ENCODE results near the gene CHST2.

The CHST2 gene

DNA sequence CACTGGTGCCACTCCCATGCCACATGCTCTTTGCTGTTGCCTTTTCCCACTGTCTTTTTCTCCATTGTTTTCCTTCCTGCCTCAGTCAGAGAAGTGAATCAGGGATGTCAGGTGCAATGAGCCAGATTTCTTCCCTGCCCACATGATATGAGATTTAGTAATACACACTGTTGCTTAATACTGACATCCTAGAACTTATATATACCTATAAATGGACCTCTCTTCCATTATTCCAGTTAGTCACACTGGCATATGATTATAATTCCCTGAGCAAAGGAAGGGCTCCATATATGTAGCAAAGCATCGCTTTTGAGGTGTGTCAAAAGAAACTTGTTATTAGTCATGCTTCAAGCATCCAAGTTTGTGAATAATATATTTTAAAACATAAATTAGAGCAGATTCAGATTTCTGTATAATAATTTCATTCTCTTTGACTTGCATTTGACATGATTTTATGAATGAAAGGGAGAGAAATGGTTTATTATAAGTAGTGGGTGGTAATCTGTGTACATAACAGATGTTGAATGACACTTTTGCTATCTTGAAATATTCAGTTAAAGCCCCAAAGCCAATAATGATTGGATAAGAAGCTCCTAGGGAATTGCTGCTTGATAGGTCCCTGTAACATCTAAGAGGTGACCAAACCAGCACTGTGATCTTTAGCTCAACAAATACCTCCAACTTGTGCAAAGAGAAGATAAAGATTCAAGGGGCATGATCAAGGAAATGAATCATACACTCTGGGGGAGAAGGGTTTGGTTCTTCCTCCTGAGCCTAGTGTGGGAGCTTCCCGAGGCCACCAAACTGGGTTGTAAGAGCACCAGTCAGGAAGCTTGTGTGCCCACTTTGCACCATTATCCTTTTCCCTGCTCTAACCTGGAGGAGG, 48.6 kb downstream of the CHST2 start:
- in situ Hi-C loops (cut with HindIII; ENCODE audit: low pct_unique_long_range_greater_than_20kb, low sequenced_read_pairs): no loop called here
- TF ChIP-seq JUND (IDR thresholded peaks at IDR 0.05; ENCODE audit: low read depth): no peak
- no peak for DNase-seq (ENCODE audit: low read depth in 1 of 2, low spot score in 1 of 2)

DNA sequence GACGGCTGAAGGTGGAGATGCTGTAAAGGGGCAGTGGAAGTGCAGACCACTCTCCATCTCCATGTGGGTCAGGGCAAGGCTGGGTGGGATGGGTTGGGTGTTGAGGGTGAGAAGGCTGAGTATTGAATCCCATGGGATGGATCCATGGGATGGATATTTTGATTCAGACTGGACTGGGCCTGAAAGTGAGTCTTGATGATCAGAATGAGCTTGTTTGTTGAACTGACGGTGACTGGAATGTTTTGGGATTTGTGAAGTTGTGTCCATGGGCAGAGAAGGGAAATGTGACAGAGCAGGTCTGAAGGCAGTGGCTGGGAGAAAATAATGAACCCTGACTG, 49.3 kb downstream of the CHST2 start:
- no peak for TF ChIP-seq JUND (IDR thresholded peaks at IDR 0.05; ENCODE audit: low read depth)
- no peak for DNase-seq (ENCODE audit: low read depth in 1 of 2, low spot score in 1 of 2)
- in situ Hi-C loops (cut with HindIII; ENCODE audit: low pct_unique_long_range_greater_than_20kb, low sequenced_read_pairs): no loop called here

DNA sequence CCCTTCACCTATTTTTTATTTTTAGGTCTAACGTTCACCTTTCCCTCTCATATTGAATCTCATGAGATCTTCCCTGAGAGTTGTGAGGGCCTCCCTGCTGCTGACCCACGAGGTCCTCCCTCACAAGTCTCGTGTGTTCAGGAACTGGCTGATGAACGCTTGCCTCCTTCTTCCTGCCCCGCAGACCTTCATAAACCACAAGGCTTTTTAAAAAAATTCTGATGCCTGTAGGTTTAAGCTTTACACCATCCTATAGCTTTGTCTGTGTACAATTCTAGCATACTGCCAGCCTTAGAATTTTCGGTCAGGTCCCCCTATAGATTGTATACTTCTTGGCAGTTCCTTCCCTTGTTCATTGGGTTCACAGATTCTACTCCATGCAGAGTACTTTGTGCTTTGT, 50.5 kb downstream of the CHST2 start:
- DNase-seq (ENCODE audit: low read depth in 1 of 2, low spot score in 1 of 2): no peak
- in situ Hi-C loops (cut with HindIII; ENCODE audit: low pct_unique_long_range_greater_than_20kb, low sequenced_read_pairs): no loop called here
- no peak for TF ChIP-seq JUND (IDR thresholded peaks at IDR 0.05; ENCODE audit: low read depth)

DNA sequence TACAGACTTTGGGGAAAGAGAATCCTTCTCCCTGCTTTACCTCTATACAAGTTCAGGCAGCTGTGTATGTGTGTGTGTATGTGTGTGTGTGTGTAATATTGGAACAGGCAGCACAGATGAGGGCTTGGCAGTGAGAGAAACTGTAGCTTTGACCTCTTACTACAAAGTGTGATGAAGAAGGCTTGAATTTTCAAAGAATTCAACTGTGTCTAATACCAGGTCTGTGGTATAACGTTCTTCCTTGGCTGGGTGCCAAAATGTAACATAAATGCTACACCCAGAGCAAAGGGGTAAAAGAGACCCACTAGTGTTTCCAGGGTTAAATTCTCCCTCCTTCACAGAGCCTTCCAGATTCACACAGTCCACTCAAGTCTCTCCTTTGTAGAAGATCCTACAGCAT, 51.1 kb downstream of the CHST2 start:
- in situ Hi-C loops (cut with HindIII; ENCODE audit: low pct_unique_long_range_greater_than_20kb, low sequenced_read_pairs): no loop called here
- no peak for DNase-seq (ENCODE audit: low read depth in 1 of 2, low spot score in 1 of 2)
- no peak for TF ChIP-seq JUND (IDR thresholded peaks at IDR 0.05; ENCODE audit: low read depth)

DNA sequence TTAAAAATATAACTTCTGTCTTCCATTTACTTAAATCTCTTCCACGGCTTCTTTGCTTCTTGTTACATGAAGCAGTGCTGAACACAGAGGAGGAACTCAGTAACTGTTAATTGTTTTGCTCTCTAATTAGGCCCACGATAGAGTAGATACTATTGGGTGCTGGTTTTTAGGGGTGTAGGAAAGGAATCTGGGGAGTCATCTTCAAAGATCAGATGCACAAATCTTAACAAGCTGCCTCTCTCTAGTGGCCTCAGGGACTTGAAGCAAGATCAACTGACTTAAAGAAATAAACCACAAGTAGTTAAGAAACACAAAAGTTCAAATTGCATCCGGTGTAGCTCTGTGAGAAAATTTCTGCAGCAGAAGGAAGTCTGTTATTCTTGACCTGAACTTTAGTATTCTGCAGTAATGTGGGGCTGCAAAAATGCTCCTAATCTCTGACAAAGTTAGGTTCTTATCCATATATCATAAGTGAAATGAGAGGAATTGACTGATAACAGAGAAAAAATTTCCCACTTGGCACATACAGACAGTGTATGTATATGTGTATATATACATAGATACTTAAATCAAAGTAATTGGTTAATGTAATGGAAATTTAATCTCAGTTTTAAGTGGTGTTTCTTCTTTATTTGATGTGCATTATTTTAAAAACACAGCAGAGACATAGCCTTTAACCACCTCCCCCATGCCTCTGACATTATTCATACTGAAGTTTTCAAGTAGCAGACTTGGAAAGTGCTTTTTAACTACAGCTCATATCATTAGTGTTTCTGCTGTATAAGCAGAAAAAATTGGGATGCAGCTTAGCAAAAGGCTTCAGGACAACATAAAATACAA, 51.8 kb downstream of the CHST2 start:
- in situ Hi-C loops (cut with HindIII; ENCODE audit: low pct_unique_long_range_greater_than_20kb, low sequenced_read_pairs): no loop called here
- no peak for DNase-seq (ENCODE audit: low read depth in 1 of 2, low spot score in 1 of 2)
- no peak for TF ChIP-seq JUND (IDR thresholded peaks at IDR 0.05; ENCODE audit: low read depth)

DNA sequence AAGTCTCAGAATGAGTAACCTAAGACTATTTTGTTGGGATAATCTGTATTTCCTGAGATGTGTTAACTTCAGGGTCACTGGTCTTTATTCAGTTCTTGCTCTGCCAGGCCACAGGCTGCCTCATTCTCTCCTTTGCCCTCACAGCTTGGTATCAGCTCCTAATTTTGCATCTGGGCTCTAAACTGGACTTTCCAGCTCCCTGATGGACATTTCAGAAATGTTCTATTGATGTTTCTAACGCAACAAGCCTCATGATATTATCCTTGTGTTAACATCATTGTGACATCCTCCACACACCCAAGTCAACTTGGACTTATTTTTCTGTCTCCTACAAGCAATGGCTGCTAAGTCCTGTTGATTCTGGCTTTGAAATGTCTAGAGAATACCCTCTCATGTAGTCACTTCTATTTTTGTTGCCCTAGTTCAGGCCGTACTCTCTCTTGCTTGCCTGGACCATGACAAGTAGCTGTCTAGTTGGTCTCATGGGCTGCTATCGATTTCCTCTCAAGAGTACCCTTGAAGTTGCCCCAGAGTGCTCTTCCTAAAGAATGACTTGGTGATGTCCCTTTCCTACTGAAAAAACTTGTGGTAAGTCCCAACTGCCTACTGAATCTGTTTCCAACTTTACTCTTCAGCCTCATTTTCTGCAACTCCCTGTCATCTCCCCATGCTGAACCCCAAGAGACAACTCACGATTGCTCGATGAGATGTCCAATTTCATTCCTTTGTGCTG, 52.7 kb downstream of the CHST2 start:
- in situ Hi-C loops (cut with HindIII; ENCODE audit: low pct_unique_long_range_greater_than_20kb, low sequenced_read_pairs): no loop called here
- no peak for TF ChIP-seq JUND (IDR thresholded peaks at IDR 0.05; ENCODE audit: low read depth)

DNA sequence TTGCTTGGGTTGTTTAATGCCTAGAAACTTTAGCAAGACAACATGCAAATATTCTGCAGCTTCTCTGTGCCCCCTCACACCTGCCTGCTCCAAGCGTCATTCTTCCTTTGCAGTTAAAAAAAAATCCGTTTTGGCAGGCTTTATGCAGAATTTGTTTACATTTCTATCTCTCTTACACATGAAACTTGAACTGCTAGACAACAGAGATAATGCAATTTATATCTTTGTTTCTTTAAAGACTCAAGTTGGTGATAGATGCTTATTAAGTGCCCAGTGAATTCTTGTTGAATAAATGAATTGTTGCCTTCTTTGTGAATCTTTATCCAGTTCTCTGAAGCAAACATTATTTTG, 53.2 kb downstream of the CHST2 start:
- in situ Hi-C loops (cut with HindIII; ENCODE audit: low pct_unique_long_range_greater_than_20kb, low sequenced_read_pairs): no loop called here
- no peak for DNase-seq (ENCODE audit: low read depth in 1 of 2, low spot score in 1 of 2)
- no peak for TF ChIP-seq JUND (IDR thresholded peaks at IDR 0.05; ENCODE audit: low read depth)

More for the DNA sequence above, 52.7 kb downstream of the CHST2 start:
- no peak for DNase-seq (ENCODE audit: low read depth in 1 of 2, low spot score in 1 of 2)

DNA sequence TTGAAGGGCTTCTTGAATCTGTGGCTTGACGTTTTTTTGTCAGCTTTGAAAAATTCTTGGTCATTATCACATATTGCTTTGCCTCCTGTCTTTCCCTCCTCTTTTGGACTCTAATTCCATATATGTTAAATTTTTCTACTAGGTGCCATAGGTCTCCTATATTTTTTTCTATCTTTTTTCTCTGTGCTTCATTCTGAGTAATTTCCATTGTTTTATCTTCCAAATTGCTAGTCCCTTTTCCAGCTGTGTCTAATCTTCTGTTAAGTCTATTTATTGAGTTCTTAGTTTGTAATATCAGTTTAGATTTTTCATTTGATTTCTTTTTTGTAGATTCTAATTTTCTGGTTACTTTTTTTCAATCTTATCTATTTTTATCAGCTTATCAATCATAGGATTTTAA, 53.7 kb downstream of the CHST2 start:
- in situ Hi-C loops (cut with HindIII; ENCODE audit: low pct_unique_long_range_greater_than_20kb, low sequenced_read_pairs): no loop called here
- no peak for DNase-seq (ENCODE audit: low read depth in 1 of 2, low spot score in 1 of 2)
- no peak for TF ChIP-seq JUND (IDR thresholded peaks at IDR 0.05; ENCODE audit: low read depth)

Measured in T47D (cell line).